GM10248 (cell line): ENCODE data around the gene AKR1C1.

ENCODE experiments used
- CTCF ChIA-PET: fragments of 300-600 bp; sonication (Branson Sonifier 250); formaldehyde crosslinking; extraction: SDS; loops from one replicate; lab custom pipeline; 2021; ENCODE audit warnings: antibody characterized with exemption; lab: Yijun Ruan, JAX
- POLR2A ChIA-PET: fragments of 350-650 bp; sonication (Branson Sonifier 250); formaldehyde crosslinking; extraction: SDS; loops from one replicate; lab custom pipeline; 2020; ENCODE audit warnings: antibody characterized with exemption; lab: Yijun Ruan, JAX
- DNase-seq: peaks from one replicate; pipeline ENCODE4 v3.0.0; 2012; ENCODE audit errors: extremely low spot score
- TF ChIP-seq, protein P1 (sequence below): IDR thresholded peaks from 2 replicates; pipeline ENCODE4 v1.5.1; 2012; ENCODE audit warnings: mild to moderate bottlenecking, low read depth; ENCODE audit errors: extremely low read depth, missing control alignments, control extremely low read depth

The AKR1C1 gene

DNA sequence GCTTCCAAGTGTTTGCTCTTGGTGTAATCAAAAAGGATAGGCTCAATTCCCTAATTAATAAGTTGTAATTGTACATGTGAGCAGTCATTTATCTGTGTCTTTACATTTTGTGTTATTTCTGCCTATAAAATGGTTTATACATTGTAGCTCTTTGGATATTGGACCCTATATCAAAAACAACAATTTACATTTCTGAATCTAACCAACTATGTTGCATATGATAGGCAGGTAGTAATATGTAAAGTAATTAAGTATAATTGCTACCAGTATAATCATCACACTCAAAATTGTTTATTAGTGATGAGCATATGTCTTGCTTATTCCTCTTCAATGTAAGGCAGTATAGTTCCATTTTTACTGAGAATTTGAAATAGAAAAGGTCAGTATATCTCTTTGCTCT is 13.8 kb downstream of the AKR1C1 start:
- CTCF ChIA-PET: no interaction called here

DNA sequence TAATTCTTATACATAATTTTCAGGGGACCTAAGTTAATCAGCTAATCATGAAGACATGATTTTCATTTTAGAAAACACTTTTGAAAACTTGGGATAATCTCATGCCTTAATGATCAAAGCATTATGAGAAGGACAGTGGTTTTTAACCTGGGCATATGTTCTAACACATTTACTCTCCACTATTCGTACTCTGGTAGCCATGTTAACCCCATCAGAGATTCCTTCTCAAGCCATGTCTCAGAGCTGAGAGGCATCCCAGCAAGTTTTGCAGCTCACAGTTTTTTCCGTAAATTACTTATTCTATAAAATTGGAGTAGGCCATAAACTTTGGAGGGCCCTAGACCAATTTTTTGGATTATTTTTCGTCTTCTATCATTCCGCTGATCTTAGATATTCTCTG is 15.7 kb downstream of the AKR1C1 start:
- POLR2A ChIA-PET: no interaction called here
- CTCF ChIA-PET: interaction anchor here (1.4 kb wide), 1 partner anchor 164 kb away, joined by 3 read pairs; no protein-coding TSS in a partner anchor
- TF ChIP-seq, protein P1, sequence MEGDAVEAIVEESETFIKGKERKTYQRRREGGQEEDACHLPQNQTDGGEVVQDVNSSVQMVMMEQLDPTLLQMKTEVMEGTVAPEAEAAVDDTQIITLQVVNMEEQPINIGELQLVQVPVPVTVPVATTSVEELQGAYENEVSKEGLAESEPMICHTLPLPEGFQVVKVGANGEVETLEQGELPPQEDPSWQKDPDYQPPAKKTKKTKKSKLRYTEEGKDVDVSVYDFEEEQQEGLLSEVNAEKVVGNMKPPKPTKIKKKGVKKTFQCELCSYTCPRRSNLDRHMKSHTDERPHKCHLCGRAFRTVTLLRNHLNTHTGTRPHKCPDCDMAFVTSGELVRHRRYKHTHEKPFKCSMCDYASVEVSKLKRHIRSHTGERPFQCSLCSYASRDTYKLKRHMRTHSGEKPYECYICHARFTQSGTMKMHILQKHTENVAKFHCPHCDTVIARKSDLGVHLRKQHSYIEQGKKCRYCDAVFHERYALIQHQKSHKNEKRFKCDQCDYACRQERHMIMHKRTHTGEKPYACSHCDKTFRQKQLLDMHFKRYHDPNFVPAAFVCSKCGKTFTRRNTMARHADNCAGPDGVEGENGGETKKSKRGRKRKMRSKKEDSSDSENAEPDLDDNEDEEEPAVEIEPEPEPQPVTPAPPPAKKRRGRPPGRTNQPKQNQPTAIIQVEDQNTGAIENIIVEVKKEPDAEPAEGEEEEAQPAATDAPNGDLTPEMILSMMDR: no peak
- no peak for DNase-seq

More for the DNA sequence above, 13.8 kb downstream of the AKR1C1 start:
- POLR2A ChIA-PET: no interaction called here
- TF ChIP-seq, protein P1: no peak
- no peak for DNase-seq

DNA sequence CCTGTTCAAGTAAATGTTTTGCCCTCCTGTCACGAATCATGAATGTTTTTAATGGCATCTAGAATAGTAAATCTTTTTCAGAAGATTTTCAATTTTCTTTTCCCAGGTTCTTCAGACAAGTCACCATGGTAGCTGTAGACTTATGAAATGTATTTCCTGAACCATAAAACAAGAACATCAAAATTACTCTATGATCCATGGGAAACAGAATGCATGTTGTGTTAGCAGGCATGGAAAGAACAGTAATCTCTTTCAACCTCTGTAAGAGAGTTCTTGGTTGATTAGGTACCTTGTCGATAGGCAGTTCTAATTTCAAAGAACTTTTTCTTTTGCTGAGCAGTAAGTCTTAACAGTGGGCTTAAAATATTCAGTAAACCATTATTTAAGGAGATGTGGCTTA is 17.6 kb downstream of the AKR1C1 start:
- TF ChIP-seq, protein P1: no peak
- no peak for DNase-seq
- ChIA-PET POLR2A (no interaction called here), CTCF (interaction anchor here (1.5 kb wide), 1 partner anchor 142 kb away, joined by 3 read pairs; no protein-coding TSS in a partner anchor)

DNA sequence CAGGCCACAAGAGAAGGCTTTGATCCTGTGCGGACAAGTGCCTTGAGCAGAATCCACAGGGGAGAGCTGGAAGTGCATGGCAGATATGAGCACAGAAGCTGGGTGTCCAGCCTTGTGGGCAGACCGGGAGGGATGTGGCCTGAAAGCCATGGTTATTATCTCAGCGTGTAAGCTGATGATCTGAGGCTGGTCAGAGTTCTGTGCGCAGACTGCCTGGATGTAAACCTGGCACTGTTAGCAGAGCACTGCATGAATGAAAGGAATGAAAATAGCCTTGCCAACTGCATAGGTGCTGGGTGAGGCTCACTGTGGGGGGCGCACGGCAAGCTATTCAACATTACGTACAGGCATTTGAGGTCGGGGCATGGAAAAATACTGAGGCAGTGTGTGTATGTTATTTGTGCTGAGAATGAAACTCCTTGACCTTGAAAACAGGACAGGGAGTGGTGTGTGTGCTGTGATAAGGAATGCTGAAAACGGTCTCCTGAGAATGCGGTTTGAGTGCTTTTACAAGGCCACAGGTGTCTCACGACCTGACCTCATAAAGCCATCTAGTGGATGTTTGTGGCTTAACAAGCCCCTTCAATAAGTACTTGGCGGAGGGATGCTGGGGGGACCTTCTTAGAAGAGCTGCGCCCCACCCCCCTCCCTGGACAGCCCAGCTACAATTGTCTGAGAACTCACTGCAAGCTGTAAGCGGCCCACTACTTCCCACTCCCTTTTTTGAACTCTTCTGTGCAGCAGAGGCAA is 18.7 kb downstream of the AKR1C1 start:
- POLR2A ChIA-PET: no interaction called here
- TF ChIP-seq, protein P1: peak; percentile 53
- DNase-seq: peak; percentile 20
- CTCF ChIA-PET: interaction anchor here (0.8 to 5.0 kb wide), 5 partner anchors 16 to 167 kb away, joined by 3 to 52 read pairs (median 3); no protein-coding TSS in a partner anchor

DNA sequence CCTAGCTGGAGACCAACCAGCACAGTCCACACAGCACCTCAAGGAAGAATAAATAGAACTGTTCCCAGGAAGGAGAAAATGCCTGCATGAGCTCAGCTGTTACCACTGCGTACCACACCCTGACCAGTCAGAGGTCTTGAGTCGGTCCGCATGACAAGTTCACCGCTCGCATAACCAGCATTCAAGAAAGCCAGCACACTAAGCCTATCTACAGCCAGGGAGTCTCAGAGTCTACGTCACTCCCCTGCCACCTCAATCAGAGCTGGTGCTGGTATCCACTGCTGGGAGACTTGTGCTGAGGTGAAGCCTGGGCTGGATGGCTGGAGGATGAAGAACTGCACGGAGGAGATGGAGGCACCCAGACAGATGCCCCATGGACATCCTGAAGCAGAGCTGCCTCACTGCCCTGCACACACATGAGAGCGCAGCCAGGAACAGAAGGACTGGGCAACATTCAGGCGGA is 19.6 kb downstream of the AKR1C1 start:
- DNase-seq: no peak
- POLR2A ChIA-PET: interaction anchor here (0.6 kb wide), 1 partner anchor 1753 kb away, joined by 3 read pairs; no protein-coding TSS in a partner anchor
- TF ChIP-seq, protein P1: no peak
- CTCF ChIA-PET: interaction anchor here (1.5 to 5.0 kb wide), 3 partner anchors 34 to 168 kb away, joined by 3 to 52 read pairs (median 13); no protein-coding TSS in a partner anchor

DNA sequence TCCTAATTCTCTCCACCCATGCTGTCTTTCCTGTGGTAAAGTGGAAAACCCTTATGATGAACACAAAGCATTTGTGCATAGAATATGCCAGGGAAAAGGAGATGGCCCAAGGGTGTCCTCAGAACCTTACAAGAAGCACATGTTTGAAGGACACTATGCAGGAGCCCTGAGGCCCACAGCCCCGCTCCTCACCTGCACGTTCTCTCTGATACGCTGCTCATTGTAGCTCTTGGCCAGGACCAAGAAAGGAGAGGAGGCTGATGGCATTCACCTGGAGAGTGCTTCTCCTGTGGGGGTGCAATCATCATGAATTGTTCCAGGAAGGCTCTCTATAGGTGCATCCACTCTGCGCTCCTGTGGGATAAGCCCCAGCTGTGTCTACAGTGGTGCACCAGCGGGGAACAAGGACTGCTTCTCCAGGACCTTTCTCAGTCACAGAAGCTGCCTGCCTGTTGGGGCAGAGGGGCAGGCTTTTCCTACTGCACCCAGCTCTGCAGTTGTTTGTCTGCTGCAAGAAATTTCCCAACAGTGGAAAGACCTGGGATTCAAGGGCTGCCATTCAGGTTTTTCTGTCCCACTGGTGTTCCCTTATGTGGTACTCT is 20.5 kb downstream of the AKR1C1 start:
- no peak for DNase-seq
- TF ChIP-seq, protein P1: no peak
- ChIA-PET CTCF (interaction anchor here (1.7 to 5.0 kb wide), 3 partner anchors 134 to 169 kb away, joined by 4 to 52 read pairs (median 13); no protein-coding TSS in a partner anchor), POLR2A (interaction anchor here (0.6 kb wide), 1 partner anchor 599 kb away, joined by 6 read pairs; no protein-coding TSS in a partner anchor)
